SK-N-SH (cell line): ENCODE results near the gene TREM2. TPM values are rescaled to one million over a fixed set of nuclear protein-coding genes. Genes with fewer than 3 reads are reported as not detected.

Experiments used
- CTCF ChIA-PET: fragments of 300-600, 350-600 bp; formaldehyde crosslinking; extraction: SDS; loops from one replicate; lab custom pipeline; 2021; lab: Yijun Ruan, JAX
- POLR2A ChIA-PET: fragments of 350-600 bp; sonication (Branson Sonifier 250); formaldehyde crosslinking; extraction: SDS; loops from one replicate; lab custom pipeline; 2020; ENCODE audit warnings: antibody characterized with exemption, inconsistent platforms; lab: Yijun Ruan, JAX
- DNase-seq: peaks from one replicate; pipeline ENCODE4 v3.0.0; 2012
- H2AFZ ChIP-seq: fragments of 200-600 bp; sonication (generic); 2 replicates; pipeline ENCODE4 v1.8.1; 2016; ENCODE audit warnings: antibody characterized with exemption, mild to moderate bottlenecking, low read depth
- H3F3A ChIP-seq: fragments of 200-600 bp; sonication (generic); replicated peaks from 2 replicates; pipeline ENCODE3; 2016; ENCODE audit warnings: antibody characterized with exemption, mild to moderate bottlenecking; ENCODE audit not compliant: insufficient read depth
- H3K27ac ChIP-seq, 2 experiments: fragments of 200-500 bp in 1 of 2; fragments of 200-600 bp in 1 of 2; sonication (Bioruptor generic) in 1 of 2; sonication (generic), shearing (Covaris generic) in 1 of 2; 2 replicates each; pipeline versions ENCODE4 v1.5.1 to v1.6.1; 2014 to 2016; ENCODE audit warnings: low read depth in 2 of 2, inconsistent platforms in 1 of 2, low read length in 1 of 2, mild to moderate bottlenecking in 1 of 2, mixed read lengths in 1 of 2
- H3K27me3 ChIP-seq: fragments of 200-600 bp; sonication (generic), shearing (Covaris generic); 2 replicates; pipeline ENCODE4 v1.6.1; 2016; ENCODE audit warnings: mixed run types; ENCODE audit not compliant: insufficient read depth
- H3K36me3 ChIP-seq, 2 experiments: fragments of 200-500 bp in 1 of 2; fragments of 200-600 bp in 1 of 2; sonication (Bioruptor generic) in 1 of 2; sonication (generic) in 1 of 2; replicated peaks in 1 of 2; 2 replicates each; pipeline versions ENCODE3 to v1.5.1; 2014 to 2016; ENCODE audit warnings: low read length in 1 of 2, mild to moderate bottlenecking in 1 of 2; ENCODE audit not compliant: insufficient read depth in 2 of 2, control insufficient read depth in 1 of 2
- H3K4me1 ChIP-seq, 2 experiments: fragments of 200-500 bp in 1 of 2; fragments of 200-600 bp in 1 of 2; sonication (Bioruptor generic) in 1 of 2; sonication (generic), shearing (Covaris generic) in 1 of 2; 2 replicates each; pipeline versions ENCODE4 v1.5.1 to v1.6.1; 2014 to 2016; ENCODE audit warnings: low read depth in 1 of 2, low read length in 1 of 2, mixed run types in 1 of 2; ENCODE audit not compliant: insufficient read depth in 2 of 2, control insufficient read depth in 1 of 2
- H3K4me2 ChIP-seq: fragments of 200-600 bp; sonication (generic), shearing (Covaris generic); 2 replicates; pipeline ENCODE4 v1.6.1; 2017; ENCODE audit warnings: mixed run types
- H3K4me3 ChIP-seq, 2 experiments: fragments of 200-500 bp in 1 of 2; fragments of 200-600 bp in 1 of 2; sonication (Bioruptor generic) in 1 of 2; sonication (generic), shearing (Covaris generic) in 1 of 2; 2 replicates each; pipeline versions ENCODE4 v1.5.1 to v1.8.1; 2014 to 2016; ENCODE audit warnings: low read depth in 2 of 2, inconsistent platforms in 1 of 2, low read length in 1 of 2, mild to moderate bottlenecking in 1 of 2, mixed read lengths in 1 of 2, moderate library complexity in 1 of 2
- H3K79me2 ChIP-seq: fragments of 200-600 bp; sonication (generic); 2 replicates; pipeline ENCODE4 v1.8.1; 2017; ENCODE audit warnings: mild to moderate bottlenecking; ENCODE audit not compliant: insufficient read depth
- H3K9ac ChIP-seq: fragments of 200-600 bp; sonication (generic); 2 replicates; pipeline ENCODE4 v1.6.1; 2017; ENCODE audit warnings: mixed run types
- H3K9me2 ChIP-seq: fragments of 200-600 bp; sonication (generic); 2 replicates; pipeline ENCODE4 v1.6.1; 2017; ENCODE audit warnings: mixed run types
- H3K9me3 ChIP-seq: fragments of 200-600 bp; sonication (generic); 2 replicates; pipeline ENCODE4 v1.6.1; 2017; ENCODE audit warnings: mixed run types, mild to moderate bottlenecking, moderate library complexity
- H4K20me1 ChIP-seq: fragments of 200-600 bp; sonication (generic); 2 replicates; pipeline ENCODE4 v1.6.1; 2017; ENCODE audit warnings: mild to moderate bottlenecking, mixed run types; ENCODE audit not compliant: insufficient read depth
- FOXM1 ChIP-seq: IDR thresholded peaks from 2 replicates; pipeline ENCODE4 v1.4.0; 2012; ENCODE audit warnings: low read depth, mild to moderate bottlenecking
- GATA2 ChIP-seq: sonication (generic); formaldehyde crosslinking; IDR thresholded peaks from 2 replicates; pipeline ENCODE4 v1.5.0; 2020; ENCODE audit warnings: mild to moderate bottlenecking, missing genetic modification reagents
- MEF2A ChIP-seq: IDR thresholded peaks from 2 replicates; pipeline ENCODE4 v1.4.0; 2012; ENCODE audit warnings: low read depth, borderline replicate concordance
- REST ChIP-seq: IDR thresholded peaks from 2 replicates; pipeline ENCODE4 v1.6.1; 2012; ENCODE audit warnings: mild to moderate bottlenecking, low read depth, low read length, moderate library complexity
- RXRA ChIP-seq: IDR thresholded peaks from 2 replicates; pipeline ENCODE4 v1.4.0; 2012; ENCODE audit warnings: low read depth, mild to moderate bottlenecking, borderline replicate concordance
- SMC3 ChIP-seq: IDR thresholded peaks from 2 replicates; pipeline ENCODE4 v1.6.1; 2012; ENCODE audit warnings: low read depth, low read length, improper control_type of control experiment
- USF2 ChIP-seq: fragments of 150-350 bp; IDR thresholded peaks from 2 replicates; pipeline ENCODE4 v1.6.1; 2017; ENCODE audit warnings: antibody characterized with exemption, low read length, low read depth, borderline replicate concordance
- ZBTB33 ChIP-seq: IDR thresholded peaks from 2 replicates; pipeline ENCODE4 v1.4.0; 2012; ENCODE audit warnings: low read depth, borderline replicate concordance
- WGBS: methylation state at CpG from one replicate; pipeline ENCODE4 v1.1.6; 2017; ENCODE audit warnings: low lambda C conversion rate; 5-methylcytosine and 5-hydroxymethylcytosine counted together
- polyA plus RNA-seq, 3 experiments: library from polyadenylated mRNA; depleted of rRNA; stranded (reverse); fragments of >200 nt; gene quantifications; 2 replicates each; pipeline ENCODE4 v1.2.3, GENCODE V29; 2012

TREM2 gene
- polyA plus RNA-seq, 1 of the 3 experiments (the other 2 are of a cell fraction) = not detected

- DNase-seq = no peak
- ChIA-PET POLR2A (no interaction called here), CTCF (interaction anchor here (1.0 to 1.4 kb wide), 3 partner anchors 39 to 174 kb away, joined by 3 to 4 read pairs (median 3); no protein-coding TSS in a partner anchor)
- Histone ChIP-seq H3F3A (no peaks in the 10 kb centered on the region), H3K9ac (no peak overlapping the region), H3K27me3 (no peaks in the 10 kb centered on the region), H3K4me1 (no peaks in the 10 kb centered on the region), H3K79me2 (no peaks in the 10 kb centered on the region), H3K27ac (no peak overlapping the region), H3K9me3 (no peaks in the 10 kb centered on the region), H4K20me1 (no peaks in the 10 kb centered on the region), H2AFZ (no peak overlapping the region), H3K9me2 (no peaks in the 10 kb centered on the region), H3K4me3 (no peak overlapping the region), H3K36me3 (no peaks in the 10 kb centered on the region), H3K4me2 (no peak overlapping the region)
- no peak for TF ChIP-seq SMC3
- no peak for TF ChIP-seq REST
- TF ChIP-seq MEF2A = no peak
- WGBS = 64% methylated on average over 2 of the region's 2 CpGs
These were observed 30.7 kb downstream of the TREM2 start for GRCh38 chr6:41132254-41132653.

GRCh38 chr6:41125282-41125681, 37.6 kb downstream of the TREM2 start:
- Histone ChIP-seq H3K79me2 (no peaks in the 10 kb centered on the region), H3K9ac (no peak overlapping the region), H3K9me2 (no peaks in the 10 kb centered on the region), H4K20me1 (no peaks in the 10 kb centered on the region), H3K9me3 (no peaks in the 10 kb centered on the region), H3K27me3 (no peaks in the 10 kb centered on the region), H3K4me1 (no peaks in the 10 kb centered on the region), H3K4me2 (no peak overlapping the region), H2AFZ (no peak overlapping the region), H3K27ac (no peak overlapping the region), H3K36me3 (no peaks in the 10 kb centered on the region), H3F3A (no peaks in the 10 kb centered on the region), H3K4me3 (no peak overlapping the region)
- TF ChIP-seq RXRA (no peak), ZBTB33 (no peak), REST (no peak), USF2 (no peak), FOXM1 (no peak), GATA2 (CRISPR knock-in tag) (no peak)
- ChIA-PET CTCF (no interaction called here), POLR2A (no interaction called here)
- 72% methylated on average over 3 of the region's 3 CpGs for WGBS
- DNase-seq = no peak
